ENCODE measurements around the gene CD300LD.
"Not testable (repeated sequence)": the region's sequence is repeated elsewhere in the genome, so short reads cannot be mapped to it uniquely, and the experiment has no call there.

The CD300LD gene

DNA sequence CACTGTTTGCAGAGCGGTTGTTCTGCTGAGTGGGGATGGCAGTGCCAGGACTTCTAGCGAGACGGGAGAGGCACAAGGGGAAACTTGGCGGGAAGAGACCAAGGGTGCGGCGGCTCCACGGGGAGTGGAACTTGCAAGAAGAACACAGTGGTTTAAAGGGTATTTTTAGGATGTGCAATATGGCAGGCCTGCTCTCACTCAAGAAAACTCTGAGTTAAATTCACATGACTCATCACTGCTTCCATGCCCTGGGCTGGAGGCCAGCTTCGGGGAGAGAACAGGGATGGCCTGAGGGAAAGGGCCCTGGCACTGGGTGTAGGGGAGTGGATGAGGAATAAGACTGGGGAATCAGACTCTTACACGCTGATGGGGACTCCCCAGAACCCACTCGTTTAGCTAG is 13.3 kb upstream of the CD300LD start:
- DNase-seq = no peak

DNA sequence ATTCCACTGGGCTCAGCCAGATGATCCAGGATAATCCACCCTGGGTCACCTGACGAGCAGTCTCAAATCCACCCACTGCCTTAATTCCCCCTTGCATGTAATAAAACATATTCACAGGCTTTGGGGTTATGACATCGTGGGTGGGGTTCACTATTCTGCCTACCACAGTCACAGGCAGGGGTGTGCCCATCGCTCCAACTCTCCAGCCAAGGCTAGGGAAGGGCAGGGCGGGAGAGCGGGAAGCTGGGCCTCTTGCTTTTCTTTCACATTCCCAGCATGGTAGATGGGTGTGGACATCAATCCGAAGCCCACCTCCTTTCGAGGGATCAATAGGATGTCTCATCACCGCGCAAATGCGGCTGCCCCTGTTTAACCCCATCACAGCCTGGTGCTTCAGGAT is 12.7 kb upstream of the CD300LD start:
- no peak for DNase-seq

DNA sequence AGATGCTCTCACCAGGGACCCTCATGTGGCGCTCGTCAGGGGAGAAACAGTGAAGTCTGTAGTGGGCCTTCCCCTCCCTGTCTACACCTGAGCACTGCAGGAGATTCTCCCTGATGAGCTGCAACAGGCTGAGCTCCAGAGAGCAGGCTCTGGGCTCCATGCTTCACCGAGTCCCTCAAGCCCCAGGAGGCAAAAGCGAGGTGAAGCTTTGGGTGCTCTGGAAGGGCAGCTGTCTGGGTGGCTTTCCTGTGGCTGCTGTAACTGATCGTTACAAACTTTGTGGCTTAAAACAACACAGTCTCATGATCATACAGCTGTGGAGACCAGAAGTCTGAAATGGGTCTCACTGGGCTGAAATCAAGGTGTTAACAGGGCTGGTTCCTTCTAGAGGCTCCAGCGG is 12.1 kb upstream of the CD300LD start:
- no peak for DNase-seq

GRCh38 chr17:74603746-74604145 is 11.7 kb upstream of the CD300LD start:
- DNase-seq = no peak

DNA sequence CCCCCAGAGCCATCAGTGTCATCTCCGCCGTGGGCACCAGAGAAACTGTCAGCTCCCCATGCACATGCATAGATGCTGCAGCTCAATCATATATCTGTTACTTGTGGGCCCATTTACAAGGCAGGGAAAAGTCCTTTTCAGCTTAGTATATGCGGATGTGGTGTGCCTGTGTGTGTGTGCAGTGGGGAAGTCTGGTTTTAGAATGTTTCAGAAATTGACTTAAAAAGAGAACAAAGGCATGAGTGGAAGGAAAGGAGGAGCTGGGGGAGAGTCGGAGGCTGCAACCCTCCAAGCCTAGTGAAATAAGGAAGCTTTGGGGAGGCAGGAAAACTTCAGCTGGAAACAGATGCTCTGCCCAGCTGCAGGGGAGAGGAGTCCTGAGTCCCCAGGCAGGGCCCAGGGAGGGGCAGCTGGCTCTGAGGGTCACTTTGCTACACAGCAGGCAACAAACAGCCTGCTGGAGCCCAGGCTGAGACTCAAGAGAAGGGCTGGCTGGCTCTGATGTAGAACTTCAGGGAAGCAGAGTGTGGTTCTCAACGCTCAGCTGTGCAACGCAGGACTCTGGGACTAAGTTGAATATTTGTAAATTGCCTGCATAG is 11.1 kb upstream of the CD300LD start:
- DNase-seq = no peak

- DNase-seq = peak; percentile 7
Measured at GRCh38 chr17:74601944-74602572, 10.0 kb upstream of the CD300LD start.

DNA sequence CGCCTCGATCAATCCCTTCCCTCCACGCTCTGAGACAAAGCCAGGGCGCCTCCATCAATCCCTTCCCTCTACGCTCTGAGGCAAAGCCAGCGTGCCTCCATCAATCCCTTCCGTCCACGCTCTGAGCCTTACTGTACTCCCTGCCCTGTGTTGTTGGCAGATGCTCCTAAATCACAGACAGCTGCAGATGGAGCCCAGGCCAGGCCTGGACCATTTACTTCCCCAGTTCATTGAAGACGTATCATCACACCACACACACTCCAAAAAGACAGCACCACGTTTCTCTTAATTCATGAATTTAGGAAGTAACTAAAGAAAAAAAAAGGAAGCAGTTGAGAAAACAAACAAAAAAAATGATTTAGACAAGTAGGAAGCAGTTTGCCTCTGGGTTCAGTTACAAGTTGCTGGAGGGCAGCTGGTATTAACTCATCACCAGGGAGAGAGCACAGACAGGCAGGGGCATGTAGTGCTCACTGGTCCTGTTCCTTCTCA is 7.4 kb upstream of the CD300LD start:
- DNase-seq = no peak

- DNase-seq = no peak
Measured at GRCh38 chr17:74599023-74599399, 6.9 kb upstream of the CD300LD start.

GRCh38 chr17:74598346-74599022 is 6.4 kb upstream of the CD300LD start:
- no peak for DNase-seq

- DNase-seq = no peak
Measured at GRCh38 chr17:74597069-74597790, 5.1 kb upstream of the CD300LD start.

- DNase-seq = no peak
Measured at GRCh38 chr17:74595037-74595750, 3.1 kb upstream of the CD300LD start.

DNA sequence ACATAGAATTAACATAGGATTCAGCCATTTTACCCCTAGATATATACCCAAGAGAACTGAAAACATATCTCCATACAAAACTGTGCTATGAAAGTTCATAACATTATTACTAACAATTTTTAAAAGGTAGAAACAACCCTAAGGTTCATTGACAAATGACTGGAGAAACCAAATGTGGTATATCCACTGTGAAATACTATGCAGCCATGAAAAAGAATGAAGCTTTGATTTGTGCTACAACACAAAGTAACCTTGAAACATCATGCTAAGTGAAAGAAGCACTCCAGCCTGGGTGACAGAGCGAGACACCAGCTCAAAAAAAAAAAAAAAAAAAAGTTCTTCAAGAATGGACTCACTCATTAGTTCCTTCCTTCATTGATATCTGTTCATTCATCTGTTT is 580 bp downstream of the CD300LD start:
- DNase-seq = no peak

DNA sequence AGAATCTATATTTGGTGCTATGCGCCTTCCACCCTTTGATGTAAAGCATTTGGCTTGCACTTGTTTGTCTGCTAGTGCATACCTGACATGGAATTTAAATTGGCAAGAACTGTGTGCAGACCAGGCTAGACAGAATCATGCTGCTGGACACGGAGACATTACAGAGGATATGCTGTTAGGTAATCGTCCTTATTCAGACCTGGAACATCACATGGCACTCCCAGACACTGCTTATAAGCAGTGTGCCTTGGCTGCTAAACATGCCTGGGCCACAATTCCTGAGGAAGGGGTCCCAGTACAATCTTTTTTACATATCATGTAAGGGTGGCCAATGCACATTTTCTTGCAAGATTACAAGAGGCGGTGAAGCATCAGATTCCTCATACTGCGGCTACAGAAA is 6.4 kb downstream of the CD300LD start:
- DNase-seq = no peak

GRCh38 chr17:74584292-74585060 is 7.6 kb downstream of the CD300LD start:
- DNase-seq = no peak

DNA sequence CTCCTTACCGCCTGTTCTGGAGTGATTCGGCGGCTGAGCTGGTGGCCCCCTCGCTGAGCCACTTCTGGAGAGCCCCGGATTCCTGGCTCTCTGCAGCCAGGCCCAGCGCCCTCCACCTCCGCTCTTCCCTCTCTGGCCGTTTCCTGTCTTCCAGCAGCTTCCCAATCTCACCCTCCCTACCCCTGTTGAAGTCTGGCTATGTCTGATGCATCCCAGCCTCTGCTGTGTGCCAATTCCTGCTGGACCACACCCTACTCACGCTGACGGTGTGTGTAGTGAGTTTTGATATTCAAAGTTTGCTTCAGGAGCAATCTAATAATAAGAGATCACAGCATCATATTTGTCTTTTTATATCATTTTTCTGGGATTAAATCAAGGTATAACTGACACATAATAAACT is 9.4 kb downstream of the CD300LD start:
- DNase-seq = no peak

DNA sequence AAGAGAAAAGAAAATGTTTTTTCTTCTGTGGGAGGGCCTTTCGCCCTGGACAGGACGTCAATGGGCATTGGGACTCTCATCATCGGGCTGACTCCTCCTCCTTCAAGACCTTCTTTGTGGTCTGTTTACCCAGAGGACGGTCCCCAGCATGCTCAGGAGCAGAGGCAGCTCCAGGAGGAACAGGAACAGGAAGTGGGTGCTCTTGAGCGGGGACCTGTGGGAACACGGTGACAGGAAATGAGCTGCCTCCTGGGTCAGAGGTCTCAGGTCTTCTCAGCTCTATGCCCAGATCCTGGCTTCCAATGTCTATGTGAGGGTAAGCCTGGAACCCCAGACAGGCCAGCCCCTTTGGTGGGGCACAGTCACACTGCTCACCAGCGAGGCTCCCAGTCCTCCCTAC is 12.2 kb downstream of the CD300LD start:
- no peak for DNase-seq

- DNase-seq = no peak
Measured at GRCh38 chr17:74578979-74579378, 13.1 kb downstream of the CD300LD start.

DNA sequence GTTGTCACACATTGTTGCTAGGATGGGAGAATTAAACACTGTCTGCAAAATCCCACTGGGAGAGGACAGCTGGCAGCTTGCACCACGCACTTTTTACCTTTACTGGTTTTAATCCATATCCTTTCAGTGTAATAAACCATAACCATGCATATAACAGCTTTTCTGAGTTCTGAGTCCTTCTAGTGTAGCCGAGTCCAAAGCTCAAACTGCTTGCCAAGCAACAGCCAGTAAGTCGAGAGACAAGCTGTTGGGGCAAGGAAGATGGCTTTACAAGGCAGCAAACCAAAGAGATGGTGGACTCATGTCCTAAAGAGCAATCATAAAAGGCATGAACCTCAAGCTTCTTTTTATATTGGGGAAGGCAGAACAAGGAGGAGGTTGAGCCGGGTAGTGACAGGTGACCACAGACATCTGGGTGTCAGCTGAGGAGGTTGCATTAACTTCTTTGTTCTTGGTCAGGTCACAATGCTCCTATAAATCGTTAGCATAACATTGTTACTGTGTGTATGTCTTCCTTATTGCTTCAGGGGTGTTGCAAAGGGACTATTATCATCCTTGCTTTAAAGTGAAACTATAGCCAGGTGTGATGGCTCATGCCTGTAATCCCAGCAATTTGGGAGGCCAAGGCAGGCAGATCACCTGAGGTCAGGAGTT is 17.5 kb downstream of the CD300LD start:
- DNase-seq = no peak

- DNase-seq = not testable (repeated sequence)
Measured at GRCh38 chr17:74573635-74574034, 18.4 kb downstream of the CD300LD start.

- no peak for DNase-seq
Measured at GRCh38 chr17:74573169-74573568, 18.9 kb downstream of the CD300LD start.

DNA sequence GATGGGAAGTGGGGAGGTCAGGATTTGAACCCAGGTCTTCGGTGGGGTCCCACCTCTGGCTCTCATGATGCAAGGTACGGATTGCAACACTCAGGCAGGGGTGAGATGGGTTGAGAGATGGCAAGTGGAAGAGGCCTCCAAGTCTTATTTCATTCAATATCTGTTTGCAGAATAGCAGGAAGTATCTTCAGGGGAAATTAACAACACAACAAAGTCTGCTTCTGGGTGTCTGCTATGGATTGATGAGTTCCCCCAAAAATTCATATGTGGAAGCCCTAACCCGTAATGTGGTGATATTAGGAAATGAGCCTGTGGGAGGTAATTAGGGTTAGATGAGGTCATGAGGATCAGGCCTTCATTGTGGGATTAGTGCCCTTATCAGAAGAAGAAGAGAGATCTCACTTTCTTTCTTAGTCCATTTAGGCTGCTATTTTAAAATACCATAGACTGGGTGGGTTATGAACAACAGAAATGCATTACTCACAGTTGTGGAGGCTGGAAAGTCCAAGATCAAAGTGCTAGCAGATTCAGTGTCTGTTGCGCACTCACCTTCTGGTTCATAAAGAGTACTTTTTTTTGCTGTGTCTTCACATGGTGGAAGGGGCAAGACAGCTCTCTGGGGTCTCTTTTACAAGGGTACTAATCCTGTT is 20.3 kb downstream of the CD300LD start:
- no peak for DNase-seq
